Transverse colon (tissue), 4 donors: ENCODE data around the gene KIAA0753. TPM values are rescaled to one million over a fixed set of nuclear protein-coding genes. Genes with fewer than 3 reads are reported as not detected.
"Not testable (repeated sequence)": the region's sequence is repeated elsewhere in the genome, so short reads cannot be mapped to it uniquely, and the experiment has no call there.

Experiments used
- DNase-seq: peaks from one replicate; pipeline ENCODE4 v3.0.0-alpha.2; 2019
- H3K27ac ChIP-seq, 4 donors: fragments of 200-600 bp; sonication (generic); 2 replicates each; pipeline ENCODE4 v1.5.1; 2016 to 2018; ENCODE audit warnings: inconsistent platforms in 4 of 4
- H3K27me3 ChIP-seq: fragments of 200-600 bp; sonication (generic); 2 replicates; pipeline ENCODE4 v1.5.1; 2017; ENCODE audit warnings: inconsistent platforms
- H3K36me3 ChIP-seq, 4 donors: fragments of 200-600 bp; sonication (generic); 2 replicates each; pipeline ENCODE4 v1.5.1; 2017 to 2019; ENCODE audit warnings: inconsistent platforms in 4 of 4
- H3K4me1 ChIP-seq, 4 donors: fragments of 200-600 bp; sonication (generic); 2 replicates each; pipeline ENCODE4 v1.5.1; 2017 to 2020; ENCODE audit warnings: inconsistent platforms in 4 of 4
- H3K4me3 ChIP-seq, 4 donors: fragments of 200-600 bp; sonication (generic); 1 replicate in 1 of 4; 2 replicates in 3 of 4; pipeline versions ENCODE4 v1.5.1 to v1.6.1; 2017 to 2019; ENCODE audit warnings: inconsistent platforms in 4 of 4
- H3K9me3 ChIP-seq, 2 donors: fragments of 200-600 bp; sonication (generic); 2 replicates each; pipeline ENCODE4 v1.5.1; 2017 to 2019; ENCODE audit warnings: inconsistent platforms in 2 of 2
- CTCF ChIP-seq, 5 experiments: fragments of 200-600 bp in 3 of 5; fragments of 450-650 bp in 2 of 5; sonication (generic) in 3 of 5; IDR thresholded peaks; 1 replicate in 2 of 5; 2 replicates in 3 of 5; pipeline ENCODE4 v1.5.1; 2016 to 2017; ENCODE audit warnings: antibody characterized with exemption in 5 of 5, inconsistent platforms in 3 of 5, mild to moderate bottlenecking in 2 of 5, moderate library complexity in 1 of 5
- EP300 ChIP-seq: sonication (generic); formaldehyde crosslinking; IDR thresholded peaks from one replicate; pipeline ENCODE4 v1.6.1; 2017; ENCODE audit warnings: antibody characterized with exemption, low read depth
- POLR2A ChIP-seq: fragments of 450-650 bp; IDR thresholded peaks from one replicate; pipeline ENCODE4 v1.6.1; 2016; ENCODE audit warnings: antibody characterized with exemption, mild to moderate bottlenecking, moderate library complexity
- POLR2AphosphoS5 ChIP-seq, 3 donors: sonication (generic); formaldehyde crosslinking; IDR thresholded peaks; one replicate each; pipeline ENCODE4 v1.6.1; 2016; ENCODE audit warnings: antibody characterized with exemption in 3 of 3
- WGBS, 2 donors: methylation state at CpG; one replicate each; pipeline ENCODE4 v1.1.5; 2018; ENCODE audit warnings: low coverage in 1 of 2; 5-methylcytosine and 5-hydroxymethylcytosine counted together
- in situ Hi-C, 4 donors: fragments of 200-750 bp; cut with MboI; loops; one replicate each; pipeline versions ENCODE4 v1.15.0 to v1.15.1; 2017; ENCODE audit warnings: low sequenced_read_pairs in 3 of 4, low pct_ligation_motif_present in 1 of 4, low pct_unique_long_range_greater_than_20kb in 1 of 4
- intact Hi-C: fragments of 100-400 bp; cut with DNase I; formaldehyde crosslinking; loops from one replicate; pipeline ENCODE4 v1.15.1; 2023; ENCODE audit warnings: low total_unique reads
- total RNA-seq, 4 donors: library from RNA; depleted of rRNA; stranded (reverse); fragments of >200 nt; gene quantifications; one replicate each; pipeline ENCODE4 v1.1.0, GENCODE V29; 2016

KIAA0753 gene
- total RNA-seq, 4 donors from 2014 or later, result 9.8 to 41.1 (median 16.9) TPM

- TF ChIP-seq CTCF (IDR thresholded peaks at IDR 0.05) (no peak), POLR2AphosphoS5 (IDR thresholded peaks at IDR 0.05) (no peak), EP300 (no peak), POLR2A (no peak)
- 64 to 85% methylated on average over 2 of the region's 2 CpGs for WGBS, 2 donors
- in situ Hi-C loops (no loop called here), intact Hi-C loops (no loop called here)
- Histone ChIP-seq H3K9me3 (no peaks in the 10 kb centered on the region), H3K27me3 (no peaks in the 10 kb centered on the region), H3K36me3 (peaks cover 0 to 22% (median 10%) of the 10 kb centered on the region in 4 donors), H3K4me3 (no peak overlapping the region), H3K27ac (no peak overlapping the region), H3K4me1 (peaks cover 10 to 45% (median 27%) of the 10 kb centered on the region in 4 donors)
- no peak for DNase-seq
These were observed 44.0 kb downstream of the KIAA0753 start for GRCh38 chr17:6596511-6596910.

- DNase-seq, result no peak
- peaks cover 0 to 22% (median 10%) of the 10 kb centered on the region in 4 donors for H3K36me3 ChIP-seq
- in situ Hi-C loops (no loop called here), intact Hi-C loops (no loop called here)
- H3K27ac ChIP-seq, result no peak overlapping the region
- no peaks in the 10 kb centered on the region for H3K9me3 ChIP-seq
- no peak for TF ChIP-seq POLR2A
- no peak for TF ChIP-seq CTCF (IDR thresholded peaks at IDR 0.05)
- TF ChIP-seq EP300, result no peak
- TF ChIP-seq POLR2AphosphoS5 (IDR thresholded peaks at IDR 0.05), result no peak
- H3K4me1 ChIP-seq, result peaks cover 10 to 45% (median 27%) of the 10 kb centered on the region in 4 donors
- H3K27me3 ChIP-seq, result no peaks in the 10 kb centered on the region
- no peak overlapping the region for H3K4me3 ChIP-seq
- WGBS, 2 donors, result 95% methylated on average over 7 of the region's 7 CpGs
These were observed 44.4 kb downstream of the KIAA0753 start for GRCh38 chr17:6596081-6596480.

GRCh38 chr17:6593371-6593770, 47.1 kb downstream of the KIAA0753 start:
- H3K27me3 ChIP-seq, H3K27ac ChIP-seq, H3K4me3 ChIP-seq, DNase-seq, intact Hi-C loops, H3K9me3 ChIP-seq, in situ Hi-C loops: not testable (repeated sequence)
- WGBS, 2 donors, result 96% methylated on average over 14 of the region's 14 CpGs; no CpG with 5 or more reads in 1 of the 2 donors
- Histone ChIP-seq H3K4me1 (peaks cover 0 to 23% (median 14%) of the 10 kb centered on the region in 4 donors), H3K36me3 (peaks cover 0 to 44% (median 18%) of the 10 kb centered on the region in 4 donors)

GRCh38 chr17:6592173-6592572, 48.3 kb downstream of the KIAA0753 start:
- WGBS, 2 donors, result 55 to 57% methylated on average over 6 of the region's 6 CpGs
- Histone ChIP-seq H3K4me1 (peaks cover 0 to 14% (median 7%) of the 10 kb centered on the region in 4 donors), H3K4me3 (no peak overlapping the region), H3K27me3 (no peaks in the 10 kb centered on the region), H3K9me3 (no peaks in the 10 kb centered on the region), H3K36me3 (peaks cover 0 to 55% (median 24%) of the 10 kb centered on the region in 4 donors), H3K27ac (peak overlapping the region in 3 of 4 donors; percentile 8 to 25 (median 18))
- no peak for DNase-seq
- intact Hi-C loops, result no loop called here
- in situ Hi-C loops, result no loop called here
- TF ChIP-seq EP300 (no peak), CTCF (IDR thresholded peaks at IDR 0.05) (no peak), POLR2AphosphoS5 (IDR thresholded peaks at IDR 0.05) (no peak)

- H3K27me3 ChIP-seq, result no peaks in the 10 kb centered on the region
- DNase-seq, result no peak
- TF ChIP-seq POLR2AphosphoS5 (IDR thresholded peaks at IDR 0.05) (no peak), EP300 (no peak), POLR2A (no peak), CTCF (IDR thresholded peaks at IDR 0.05) (no peak)
- peak overlapping the region in 3 of 4 donors; percentile 8 to 25 (median 18) for H3K27ac ChIP-seq
- H3K36me3 ChIP-seq, result peaks cover 0 to 59% (median 26%) of the 10 kb centered on the region in 4 donors
- H3K4me3 ChIP-seq, result no peak overlapping the region
- H3K4me1 ChIP-seq, result peaks cover 0 to 14% (median 7%) of the 10 kb centered on the region in 4 donors
- no peaks in the 10 kb centered on the region for H3K9me3 ChIP-seq
- in situ Hi-C loops, result no loop called here
- 64 to 69% methylated on average over 3 to 7 of the region's 7 CpGs for WGBS, 2 donors
- intact Hi-C loops, result no loop called here
These were observed 48.8 kb downstream of the KIAA0753 start for GRCh38 chr17:6591599-6592158.
